Mesenchymal stem cell (in vitro differentiated cells and primary cell): ENCODE results near the gene AUTS2.

Source experiments
- DNase-seq: peaks from one replicate; pipeline ENCODE4 v3.0.0-alpha.2; 2013
- H2AFZ ChIP-seq: one replicate; pipeline ENCODE4 v1.6.1; 2013; ENCODE audit warnings: low read depth, mild to moderate bottlenecking, control low read depth, inconsistent platforms, low read length, moderate library complexity
- H2AK5ac ChIP-seq: 2 replicates; pipeline ENCODE4 v1.6.1; 2013; ENCODE audit warnings: low read length, moderate library complexity, mild to moderate bottlenecking, inconsistent platforms; ENCODE audit not compliant: severe bottlenecking
- H2BK120ac ChIP-seq: one replicate; pipeline ENCODE4 v1.6.1; 2013; ENCODE audit warnings: low read depth, mild to moderate bottlenecking, inconsistent platforms, low read length, moderate library complexity
- H2BK12ac ChIP-seq, 2 experiments: one replicate each; pipeline ENCODE4 v1.6.1; 2013; ENCODE audit warnings: inconsistent platforms in 2 of 2, low read length in 2 of 2, mild to moderate bottlenecking in 2 of 2, moderate library complexity in 2 of 2, control low read depth in 1 of 2
- H2BK15ac ChIP-seq: one replicate; pipeline ENCODE4 v1.6.1; 2013; ENCODE audit warnings: mild to moderate bottlenecking, low read depth, inconsistent platforms; ENCODE audit not compliant: poor library complexity, severe bottlenecking
- H2BK5ac ChIP-seq: 2 replicates; pipeline ENCODE4 v1.6.1; 2013; ENCODE audit warnings: low read depth, mild to moderate bottlenecking, low read length, control low read depth, inconsistent platforms; ENCODE audit not compliant: poor library complexity, severe bottlenecking
- H3K14ac ChIP-seq, 2 experiments: one replicate each; pipeline ENCODE4 v1.6.1; 2013; ENCODE audit warnings: inconsistent platforms in 2 of 2, low read length in 2 of 2, control low read depth in 1 of 2, mild to moderate bottlenecking in 1 of 2, moderate library complexity in 1 of 2
- H3K18ac ChIP-seq, 2 experiments: one replicate each; pipeline ENCODE4 v1.6.1; 2013; ENCODE audit warnings: inconsistent platforms in 2 of 2, low read length in 2 of 2, control low read depth in 1 of 2, low read depth in 1 of 2, mild to moderate bottlenecking in 1 of 2
- H3K23ac ChIP-seq, 2 experiments: one replicate each; pipeline ENCODE4 v1.6.1; 2013; ENCODE audit warnings: inconsistent platforms in 2 of 2, low read length in 2 of 2, mild to moderate bottlenecking in 2 of 2, moderate library complexity in 2 of 2, control low read depth in 1 of 2
- H3K27ac ChIP-seq: 2 replicates; pipeline ENCODE4 v1.5.1; 2013; ENCODE audit warnings: mild to moderate bottlenecking, moderate library complexity, low read length, control low read depth, inconsistent platforms; ENCODE audit not compliant: poor library complexity, severe bottlenecking
- H3K27me3 ChIP-seq, 2 experiments: 2 replicates each; pipeline versions ENCODE4 v1.6.1 to v1.7.0; 2013; ENCODE audit warnings: low read length in 2 of 2, mild to moderate bottlenecking in 2 of 2, moderate library complexity in 2 of 2, control low read depth in 1 of 2, inconsistent platforms in 1 of 2; ENCODE audit not compliant: control insufficient read depth in 1 of 2, insufficient read depth in 1 of 2
- H3K36me3 ChIP-seq, 2 experiments: 2 replicates each; pipeline versions ENCODE4 v1.6.1 to v1.7.0; 2013; ENCODE audit warnings: low read length in 2 of 2, control low read depth in 1 of 2, inconsistent platforms in 1 of 2, low read depth in 1 of 2, mild to moderate bottlenecking in 1 of 2; ENCODE audit not compliant: insufficient read depth in 2 of 2, control insufficient read depth in 1 of 2
- H3K4ac ChIP-seq, 2 experiments: one replicate each; pipeline ENCODE4 v1.6.1; 2013; ENCODE audit warnings: inconsistent platforms in 2 of 2, low read length in 2 of 2, mild to moderate bottlenecking in 2 of 2, moderate library complexity in 2 of 2, control low read depth in 1 of 2, low read depth in 1 of 2
- H3K4me1 ChIP-seq: 2 replicates; pipeline ENCODE4 v1.6.1; 2013; ENCODE audit warnings: low read depth, low read length, control low read depth; ENCODE audit not compliant: control insufficient read depth, insufficient read depth
- H3K4me2 ChIP-seq: 2 replicates; pipeline ENCODE4 v1.6.1; 2013; ENCODE audit warnings: low read length, mild to moderate bottlenecking, inconsistent platforms; ENCODE audit not compliant: poor library complexity, severe bottlenecking
- H3K4me3 ChIP-seq, 2 experiments: 2 replicates each; pipeline versions ENCODE4 v1.5.1 to v1.7.0; 2013; ENCODE audit warnings: low read length in 2 of 2, mild to moderate bottlenecking in 2 of 2, control low read depth in 1 of 2, low read depth in 1 of 2; ENCODE audit not compliant: insufficient read depth in 1 of 2
- H3K79me1 ChIP-seq: replicated peaks from 2 replicates; pipeline ENCODE4 v1.6.1; 2013; ENCODE audit warnings: mild to moderate bottlenecking, control low read depth, low read length, inconsistent platforms; ENCODE audit not compliant: poor library complexity, severe bottlenecking
- H3K9ac ChIP-seq: 2 replicates; pipeline ENCODE4 v1.7.0; 2013; ENCODE audit warnings: mild to moderate bottlenecking, low read length, moderate library complexity
- H3K9me3 ChIP-seq: 2 replicates; pipeline ENCODE4 v1.7.0; 2013; ENCODE audit warnings: mild to moderate bottlenecking, low read length; ENCODE audit not compliant: control insufficient read depth
- H4K8ac ChIP-seq: one replicate; pipeline ENCODE4 v1.6.1; 2013; ENCODE audit warnings: inconsistent platforms, mild to moderate bottlenecking, low read length, moderate library complexity
- H4K91ac ChIP-seq: one replicate; pipeline ENCODE4 v1.6.1; 2013; ENCODE audit warnings: mild to moderate bottlenecking, low read length, inconsistent platforms
- WGBS: methylation state at CpG from one replicate; pipeline ENCODE4 v1.1.7; 2013; ENCODE audit warnings: mixed read lengths; 5-methylcytosine and 5-hydroxymethylcytosine counted together

Gene AUTS2

GRCh38 chr7:69619054-69619453, 20.8 kb downstream of the AUTS2 start:
- Histone ChIP-seq H3K79me1 (peaks cover 35% of the 10 kb centered on the region), H3K4me3 (no peak overlapping the region), H3K14ac (no peak overlapping the region), H3K4me1 (peaks cover 2% of the 10 kb centered on the region), H3K27ac (no peak overlapping the region), H3K18ac (no peak overlapping the region), H4K91ac (no peak overlapping the region), H3K23ac (no peak overlapping the region), H3K4me2 (no peak overlapping the region), H2BK5ac (no peak overlapping the region), H3K9ac (no peak overlapping the region), H2BK120ac (no peak overlapping the region), H3K9me3 (no peaks in the 10 kb centered on the region), H2BK15ac (no peak overlapping the region), H2AK5ac (no peak overlapping the region), H3K27me3 (no peaks in the 10 kb centered on the region), H3K36me3 (no peaks in the 10 kb centered on the region), H2AFZ (no peak overlapping the region), H3K4ac (no peak overlapping the region), H2BK12ac (no peak overlapping the region), H4K8ac (no peak overlapping the region)
- no peak for DNase-seq
- no CpG with 5 or more reads among the region's 1 CpG for WGBS

GRCh38 chr7:69619635-69620034, 21.4 kb downstream of the AUTS2 start:
- Histone ChIP-seq H3K4me3 (no peak overlapping the region), H3K9me3 (no peaks in the 10 kb centered on the region), H3K79me1 (peaks cover 37% of the 10 kb centered on the region), H4K8ac (no peak overlapping the region), H2BK12ac (no peak overlapping the region), H3K36me3 (no peaks in the 10 kb centered on the region), H2BK120ac (no peak overlapping the region), H3K4ac (no peak overlapping the region), H3K27me3 (no peaks in the 10 kb centered on the region), H3K4me2 (no peak overlapping the region), H3K14ac (no peak overlapping the region), H3K4me1 (peaks cover 2% of the 10 kb centered on the region), H2BK15ac (no peak overlapping the region), H2AK5ac (no peak overlapping the region), H3K18ac (no peak overlapping the region), H3K9ac (peak overlapping the region; percentile 52), H3K23ac (no peak overlapping the region), H4K91ac (no peak overlapping the region), H2AFZ (no peak overlapping the region), H2BK5ac (no peak overlapping the region), H3K27ac (no peak overlapping the region)
- WGBS, result 91% methylated on average over 2 of the region's 2 CpGs
- no peak for DNase-seq

- DNase-seq, result no peak
- Histone ChIP-seq H3K79me1 (peaks cover 38% of the 10 kb centered on the region), H2AFZ (no peak overlapping the region), H3K9me3 (no peaks in the 10 kb centered on the region), H3K27me3 (no peaks in the 10 kb centered on the region), H3K4me3 (no peak overlapping the region), H3K9ac (peak overlapping the region; percentile 52), H3K14ac (no peak overlapping the region), H3K18ac (no peak overlapping the region), H4K91ac (no peak overlapping the region), H2BK15ac (no peak overlapping the region), H3K27ac (no peak overlapping the region), H3K4ac (no peak overlapping the region), H3K36me3 (no peaks in the 10 kb centered on the region), H2BK12ac (no peak overlapping the region), H3K4me1 (peaks cover 2% of the 10 kb centered on the region), H3K4me2 (no peak overlapping the region), H2BK120ac (no peak overlapping the region), H2AK5ac (no peak overlapping the region), H4K8ac (no peak overlapping the region), H3K23ac (no peak overlapping the region), H2BK5ac (no peak overlapping the region)
- 69% methylated on average over 4 of the region's 4 CpGs for WGBS
These were observed 21.8 kb downstream of the AUTS2 start for GRCh38 chr7:69620063-69620462.

GRCh38 chr7:69620650-69621049, 22.4 kb downstream of the AUTS2 start:
- 93% methylated on average over 1 of the region's 2 CpGs for WGBS
- Histone ChIP-seq H3K4me1 (peaks cover 2% of the 10 kb centered on the region), H4K91ac (no peak overlapping the region), H4K8ac (no peak overlapping the region), H3K79me1 (peaks cover 42% of the 10 kb centered on the region), H2BK5ac (no peak overlapping the region), H3K27me3 (no peaks in the 10 kb centered on the region), H2BK15ac (no peak overlapping the region), H3K27ac (no peak overlapping the region), H3K18ac (no peak overlapping the region), H3K4ac (no peak overlapping the region), H3K36me3 (no peaks in the 10 kb centered on the region), H3K9ac (peak overlapping the region; percentile 52), H2AK5ac (no peak overlapping the region), H3K4me2 (no peak overlapping the region), H2BK12ac (no peak overlapping the region), H3K23ac (no peak overlapping the region), H3K4me3 (no peak overlapping the region), H3K9me3 (no peaks in the 10 kb centered on the region), H2BK120ac (no peak overlapping the region), H3K14ac (no peak overlapping the region), H2AFZ (no peak overlapping the region)
- no peak for DNase-seq
